ENCODE results near the gene RAP1GAP. TPM values are rescaled to one million over a fixed set of nuclear protein-coding genes. Genes with fewer than 3 reads are reported as not detected.
A peak's percentile ranks its signal among the peaks of the same experiment; 100 is the strongest.

Gene RAP1GAP
- total and polyA plus RNA-seq, 9 of the 15 experiments (the other 6 are each of a cell fraction or from before 2014, with no cell fraction given): 0.29 to 30.2 (median 19.2) TPM

- TF ChIP-seq NR1H2 (CRISPR knock-in tag; IDR thresholded peaks at IDR 0.05) (0 out of 2 replicates have a peak, but pooled peaks have one; percentile 44), CREBBP (IDR thresholded peaks at IDR 0.05; ENCODE audit: low read depth, low read length) (no peak), TFAM (CRISPR knock-in tag; conservative IDR thresholded peaks at IDR 0.05) (no peak), TEAD4 (IDR thresholded peaks at IDR 0.05; ENCODE audit: low read length) (peak; percentile 77), TEAD4 (CRISPR knock-in tag; IDR thresholded peaks at IDR 0.05; ENCODE audit: borderline replicate concordance) (no peak), NCOA4 (IDR thresholded peaks at IDR 0.05; ENCODE audit: partially characterized antibody) (no peak), NFXL1 (CRISPR knock-in tag; IDR thresholded peaks at IDR 0.05) (no peak), ZNF395 (CRISPR knock-in tag; IDR thresholded peaks at IDR 0.05) (0 out of 2 replicates have a peak, but pooled peaks have one; percentile 33), RB1 (IDR thresholded peaks at IDR 0.05; ENCODE audit: low read depth) (no peak), BCOR (IDR thresholded peaks at IDR 0.05) (no peak), XRCC4 (IDR thresholded peaks at IDR 0.05; ENCODE audit: extremely low read depth, insufficient read depth, insufficient read length) (no peak), ASH1L (IDR thresholded peaks at IDR 0.05; ENCODE audit: borderline replicate concordance, low read depth, partially characterized antibody) (no peak), TRIM28 (IDR thresholded peaks at IDR 0.05) (0 out of 2 replicates have a peak, but pooled peaks have one; percentile 22), SRSF3 (IDR thresholded peaks at IDR 0.05; ENCODE audit: insufficient read depth, low read length) (no peak), EZH2 (IDR thresholded peaks at IDR 0.05; ENCODE audit: borderline replicate concordance, low read depth, low read length) (no peak), CHCHD3 (CRISPR knock-in tag; IDR thresholded peaks at IDR 0.05) (no peak), CXXC5 (CRISPR knock-in tag; IDR thresholded peaks at IDR 0.05) (peak; percentile 50), HDAC2 (IDR thresholded peaks at IDR 0.05) (peak; percentile 76), ZNF174 (CRISPR knock-in tag; IDR thresholded peaks at IDR 0.05) (no peak), TCF3 (CRISPR knock-in tag; IDR thresholded peaks at IDR 0.05) (peak; percentile 81)
- TF ChIP-seq, protein P1, sequence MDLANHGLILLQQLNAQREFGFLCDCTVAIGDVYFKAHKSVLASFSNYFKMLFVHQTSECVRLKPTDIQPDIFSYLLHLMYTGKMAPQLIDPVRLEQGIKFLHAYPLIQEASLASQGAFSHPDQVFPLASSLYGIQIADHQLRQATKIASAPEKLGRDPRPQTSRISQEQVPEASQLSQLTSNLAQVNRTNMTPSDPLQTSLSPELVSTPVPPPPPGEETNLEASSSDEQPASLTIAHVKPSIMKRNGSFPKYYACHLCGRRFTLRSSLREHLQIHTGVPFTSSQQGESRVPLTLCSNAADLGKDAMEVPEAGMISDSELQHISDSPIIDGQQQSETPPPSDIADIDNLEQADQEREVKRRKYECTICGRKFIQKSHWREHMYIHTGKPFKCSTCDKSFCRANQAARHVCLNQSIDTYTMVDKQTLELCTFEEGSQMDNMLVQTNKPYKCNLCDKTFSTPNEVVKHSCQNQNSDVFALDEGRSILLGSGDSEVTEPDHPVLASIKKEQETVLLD (IDR thresholded peaks at IDR 0.05): peak; percentile 31; the same call in 1 of the 2 replicates
- TF ChIP-seq, protein P2, sequence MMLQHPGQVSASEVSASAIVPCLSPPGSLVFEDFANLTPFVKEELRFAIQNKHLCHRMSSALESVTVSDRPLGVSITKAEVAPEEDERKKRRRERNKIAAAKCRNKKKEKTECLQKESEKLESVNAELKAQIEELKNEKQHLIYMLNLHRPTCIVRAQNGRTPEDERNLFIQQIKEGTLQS (IDR thresholded peaks at IDR 0.05): peak; percentile 99
- TF ChIP-seq, protein P2 (CRISPR knock-in tag; conservative IDR thresholded peaks at IDR 0.05): peak; percentile 93
- TF ChIP-seq, protein P3, sequence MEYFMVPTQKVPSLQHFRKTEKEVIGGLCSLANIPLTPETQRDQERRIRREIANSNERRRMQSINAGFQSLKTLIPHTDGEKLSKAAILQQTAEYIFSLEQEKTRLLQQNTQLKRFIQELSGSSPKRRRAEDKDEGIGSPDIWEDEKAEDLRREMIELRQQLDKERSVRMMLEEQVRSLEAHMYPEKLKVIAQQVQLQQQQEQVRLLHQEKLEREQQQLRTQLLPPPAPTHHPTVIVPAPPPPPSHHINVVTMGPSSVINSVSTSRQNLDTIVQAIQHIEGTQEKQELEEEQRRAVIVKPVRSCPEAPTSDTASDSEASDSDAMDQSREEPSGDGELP (CRISPR knock-in tag; IDR thresholded peaks at IDR 0.05; ENCODE audit: borderline replicate concordance): peak; percentile 63; the same call in 1 of the 2 replicates
- TF ChIP-seq, protein P4, sequence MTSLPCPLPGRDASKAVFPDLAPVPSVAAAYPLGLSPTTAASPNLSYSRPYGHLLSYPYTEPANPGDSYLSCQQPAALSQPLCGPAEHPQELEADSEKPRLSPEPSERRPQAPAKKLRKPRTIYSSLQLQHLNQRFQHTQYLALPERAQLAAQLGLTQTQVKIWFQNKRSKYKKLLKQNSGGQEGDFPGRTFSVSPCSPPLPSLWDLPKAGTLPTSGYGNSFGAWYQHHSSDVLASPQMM (CRISPR knock-in tag; IDR thresholded peaks at IDR 0.05): no peak
Measured at GRCh38 chr1:21638531-21639341, 30.4 kb downstream of the RAP1GAP start (continued).

Measured in K562 (cell line).